Mononuclear cell (primary cell): ENCODE measurements around the gene USP43. TPM values are rescaled to one million over a fixed set of nuclear protein-coding genes. Genes with fewer than 3 reads are reported as not detected.

Experiments
- H3K27me3 ChIP-seq: 2 replicates; pipeline ENCODE4 v1.6.0; 2011; ENCODE audit warnings: low read length, control low read depth; ENCODE audit not compliant: insufficient read depth
- H3K4me1 ChIP-seq: 2 replicates; pipeline ENCODE4 v1.5.1; 2011; ENCODE audit warnings: mild to moderate bottlenecking, low read length, control low read depth; ENCODE audit not compliant: insufficient read depth
- H3K4me3 ChIP-seq: 2 replicates; pipeline ENCODE4 v1.5.1; 2011; ENCODE audit warnings: mild to moderate bottlenecking, low read length, moderate library complexity
- H3K9me3 ChIP-seq: 2 replicates; pipeline ENCODE4 v1.5.1; 2011; ENCODE audit warnings: low read depth, mild to moderate bottlenecking, control low read depth, low read length
- total RNA-seq: library from RNA; depleted of rRNA; stranded (reverse); fragments of >200 nt; gene quantifications from one replicate; pipeline ENCODE4 v1.2.3, GENCODE V29; 2012

USP43 gene
- total RNA-seq, 1 donor, result 0.21 TPM

- Histone ChIP-seq H3K27me3 (no peaks in the 10 kb centered on the region), H3K9me3 (no peaks in the 10 kb centered on the region), H3K4me1 (no peaks in the 10 kb centered on the region), H3K4me3 (no peak overlapping the region)
These were observed 69.5 kb downstream of the USP43 start for GRCh38 chr17:9714801-9715200.

- no peaks in the 10 kb centered on the region for H3K9me3 ChIP-seq
These were observed 70.2 kb downstream of the USP43 start for GRCh38 chr17:9715503-9716016.

GRCh38 chr17:9725575-9725974, 80.3 kb downstream of the USP43 start:
- Histone ChIP-seq H3K4me3 (no peak overlapping the region), H3K4me1 (peaks cover 4% of the 10 kb centered on the region)

More at GRCh38 chr17:9715503-9716016, 70.2 kb downstream of the USP43 start:
- Histone ChIP-seq H3K27me3 (no peaks in the 10 kb centered on the region), H3K4me1 (no peaks in the 10 kb centered on the region), H3K4me3 (no peak overlapping the region)

GRCh38 chr17:9726291-9726690, 81.0 kb downstream of the USP43 start:
- no peak overlapping the region for H3K4me3 ChIP-seq
- H3K4me1 ChIP-seq, result no peaks in the 10 kb centered on the region
- no peaks in the 10 kb centered on the region for H3K9me3 ChIP-seq
- H3K27me3 ChIP-seq, result no peaks in the 10 kb centered on the region

More at GRCh38 chr17:9725575-9725974, 80.3 kb downstream of the USP43 start:
- no peaks in the 10 kb centered on the region for H3K9me3 ChIP-seq
- H3K27me3 ChIP-seq, result no peaks in the 10 kb centered on the region

- H3K27me3 ChIP-seq, result no peaks in the 10 kb centered on the region
- no peaks in the 10 kb centered on the region for H3K9me3 ChIP-seq
- H3K4me1 ChIP-seq, result no peaks in the 10 kb centered on the region
- H3K4me3 ChIP-seq, result no peak overlapping the region
These were observed 82.7 kb downstream of the USP43 start for GRCh38 chr17:9728005-9728404.

- Histone ChIP-seq H3K9me3 (no peaks in the 10 kb centered on the region), H3K4me3 (no peak overlapping the region), H3K27me3 (no peaks in the 10 kb centered on the region), H3K4me1 (no peaks in the 10 kb centered on the region)
These were observed 83.2 kb downstream of the USP43 start for GRCh38 chr17:9728564-9728963.

- no peaks in the 10 kb centered on the region for H3K27me3 ChIP-seq
- no peaks in the 10 kb centered on the region for H3K4me1 ChIP-seq
- no peak overlapping the region for H3K4me3 ChIP-seq
- no peaks in the 10 kb centered on the region for H3K9me3 ChIP-seq
These were observed 83.8 kb downstream of the USP43 start for GRCh38 chr17:9729034-9729650.

- Histone ChIP-seq H3K27me3 (no peaks in the 10 kb centered on the region), H3K4me1 (no peaks in the 10 kb centered on the region), H3K4me3 (no peak overlapping the region), H3K9me3 (no peaks in the 10 kb centered on the region)
These were observed 84.6 kb downstream of the USP43 start for GRCh38 chr17:9729735-9730420.

- H3K4me1 ChIP-seq, result no peaks in the 10 kb centered on the region
- H3K27me3 ChIP-seq, result peaks cover 13% of the 10 kb centered on the region
- H3K4me3 ChIP-seq, result no peak overlapping the region
- no peaks in the 10 kb centered on the region for H3K9me3 ChIP-seq
These were observed 105.2 kb downstream of the USP43 start for GRCh38 chr17:9750524-9750923.

- H3K27me3 ChIP-seq, result peaks cover 4% of the 10 kb centered on the region
- no peaks in the 10 kb centered on the region for H3K9me3 ChIP-seq
- H3K4me1 ChIP-seq, result no peaks in the 10 kb centered on the region
- no peak overlapping the region for H3K4me3 ChIP-seq
These were observed 109.8 kb downstream of the USP43 start for GRCh38 chr17:9755083-9755482.

GRCh38 chr17:9760266-9760665, 114.9 kb downstream of the USP43 start:
- H3K4me3 ChIP-seq, result no peak overlapping the region
- no peaks in the 10 kb centered on the region for H3K27me3 ChIP-seq
- no peaks in the 10 kb centered on the region for H3K4me1 ChIP-seq
- no peaks in the 10 kb centered on the region for H3K9me3 ChIP-seq

- Histone ChIP-seq H3K9me3 (no peaks in the 10 kb centered on the region), H3K4me3 (no peak overlapping the region), H3K4me1 (no peaks in the 10 kb centered on the region), H3K27me3 (no peaks in the 10 kb centered on the region)
These were observed 118.3 kb downstream of the USP43 start for GRCh38 chr17:9763643-9764042.

GRCh38 chr17:9765322-9765721, 120.0 kb downstream of the USP43 start:
- H3K9me3 ChIP-seq, result no peaks in the 10 kb centered on the region
- H3K4me1 ChIP-seq, result no peaks in the 10 kb centered on the region
- H3K4me3 ChIP-seq, result no peak overlapping the region
- H3K27me3 ChIP-seq, result no peaks in the 10 kb centered on the region

- H3K27me3 ChIP-seq, result no peaks in the 10 kb centered on the region
- no peaks in the 10 kb centered on the region for H3K9me3 ChIP-seq
- no peak overlapping the region for H3K4me3 ChIP-seq
- H3K4me1 ChIP-seq, result no peaks in the 10 kb centered on the region
These were observed 121.7 kb downstream of the USP43 start for GRCh38 chr17:9766970-9767369.

- H3K27me3 ChIP-seq, result no peaks in the 10 kb centered on the region
- no peaks in the 10 kb centered on the region for H3K9me3 ChIP-seq
- H3K4me3 ChIP-seq, result no peak overlapping the region
- H3K4me1 ChIP-seq, result no peaks in the 10 kb centered on the region
These were observed 122.2 kb downstream of the USP43 start for GRCh38 chr17:9767432-9767991.
